LNCaP clone FGC (cell line): ENCODE measurements around the gene BEX2.
A peak's percentile ranks its signal among the peaks of the same experiment; 100 is the strongest.
"Not testable (repeated sequence)": the region's sequence is repeated elsewhere in the genome, so short reads cannot be mapped to it uniquely, and the experiment has no call there.

Source experiments
- DNase-seq: peaks from one replicate; pipeline ENCODE4 v3.0.0-alpha.2; 2011; ENCODE audit warnings: low read depth
- H3K4me3 ChIP-seq: 2 replicates; pipeline ENCODE4 v1.5.1; 2011; ENCODE audit warnings: mild to moderate bottlenecking, low read depth, low read length, control low read depth
- CTCF ChIP-seq: IDR thresholded peaks from 2 replicates; pipeline ENCODE4 v1.5.1; 2012; ENCODE audit warnings: mild to moderate bottlenecking; ENCODE audit not compliant: control insufficient read depth, insufficient read depth; ENCODE audit errors: extremely low read depth

BEX2 gene

DNA sequence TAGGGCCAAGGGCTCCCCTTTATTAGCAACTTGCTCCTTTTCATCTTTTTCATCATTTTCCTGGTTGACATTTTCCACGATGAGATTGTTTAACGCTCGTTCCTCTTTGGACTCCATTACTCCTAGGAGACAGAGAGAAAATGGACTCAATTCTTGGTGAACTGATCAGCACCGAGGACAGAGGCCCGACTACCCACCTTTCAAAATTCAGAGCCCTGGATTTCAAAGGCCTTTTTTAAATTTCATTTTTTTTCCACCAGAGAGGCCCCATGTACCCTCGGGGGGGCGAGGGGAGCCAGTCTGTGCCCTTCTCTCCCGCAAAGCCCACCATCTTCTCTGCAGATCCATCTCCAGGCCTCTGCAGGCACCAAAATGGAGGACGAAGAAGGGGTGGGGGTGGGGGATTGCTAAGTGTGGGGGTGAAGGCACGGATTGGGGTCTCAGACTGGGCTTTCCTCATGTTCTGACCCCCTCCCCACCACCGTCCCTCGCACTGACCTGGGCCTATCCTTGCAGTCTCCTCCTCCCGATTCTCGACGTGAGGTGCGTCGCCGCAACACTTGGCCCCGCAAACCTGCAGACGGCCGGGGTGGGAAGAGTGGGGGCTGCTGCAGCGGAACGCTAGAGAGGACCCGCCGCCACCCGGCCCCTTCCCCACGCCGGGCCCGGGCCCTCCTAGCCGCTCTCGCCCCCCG lies 783 bp downstream of the BEX2 start:
- peak overlapping the region; percentile 74 for H3K4me3 ChIP-seq
- no peak for DNase-seq
- TF ChIP-seq CTCF: no peak

- not testable (repeated sequence) for DNase-seq, H3K4me3 ChIP-seq
Observed at GRCh38 chrX:103305666-103306065, 5.1 kb downstream of the BEX2 start.

GRCh38 chrX:103304705-103305104 lies 6.1 kb downstream of the BEX2 start:
- H3K4me3 ChIP-seq: no peak overlapping the region
- no peak for DNase-seq
- TF ChIP-seq CTCF: no peak

DNA sequence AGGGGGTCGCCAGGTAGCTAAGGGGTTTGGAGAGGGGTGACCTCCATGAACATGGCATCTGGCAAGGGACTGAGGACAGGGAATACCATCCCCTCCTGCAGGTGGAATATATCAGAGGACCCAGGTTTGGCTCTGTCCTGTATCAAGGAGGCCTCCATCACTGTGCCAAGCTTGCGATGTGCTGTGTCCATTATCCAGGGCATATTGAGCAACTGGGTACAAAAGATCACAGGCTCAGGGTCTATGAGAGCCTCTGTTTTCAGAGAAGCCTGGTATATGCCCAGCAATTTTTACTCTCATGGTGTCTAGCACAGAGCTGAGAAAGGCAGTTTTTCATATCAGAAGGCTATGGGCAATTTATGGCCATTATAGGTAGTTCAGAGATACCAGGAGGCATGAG lies 17.7 kb downstream of the BEX2 start:
- TF ChIP-seq CTCF: no peak
- H3K4me3 ChIP-seq: no peak overlapping the region
- DNase-seq: no peak

- TF ChIP-seq CTCF: no peak
- no peak for DNase-seq
- H3K4me3 ChIP-seq: no peak overlapping the region
Observed at GRCh38 chrX:103279624-103280023, 31.2 kb downstream of the BEX2 start.

GRCh38 chrX:103276581-103277002 lies 34.2 kb downstream of the BEX2 start, which contains the start of gene TCEAL5:
Gene TCEAL5 (minus strand): TSS chrX:103276750. CDS start chrX:103274563, 2,187 bp downstream.
- TF ChIP-seq CTCF: no peak
- no peak within 1 kb of the TSS for H3K4me3 ChIP-seq
- DNase-seq: no peak

DNA sequence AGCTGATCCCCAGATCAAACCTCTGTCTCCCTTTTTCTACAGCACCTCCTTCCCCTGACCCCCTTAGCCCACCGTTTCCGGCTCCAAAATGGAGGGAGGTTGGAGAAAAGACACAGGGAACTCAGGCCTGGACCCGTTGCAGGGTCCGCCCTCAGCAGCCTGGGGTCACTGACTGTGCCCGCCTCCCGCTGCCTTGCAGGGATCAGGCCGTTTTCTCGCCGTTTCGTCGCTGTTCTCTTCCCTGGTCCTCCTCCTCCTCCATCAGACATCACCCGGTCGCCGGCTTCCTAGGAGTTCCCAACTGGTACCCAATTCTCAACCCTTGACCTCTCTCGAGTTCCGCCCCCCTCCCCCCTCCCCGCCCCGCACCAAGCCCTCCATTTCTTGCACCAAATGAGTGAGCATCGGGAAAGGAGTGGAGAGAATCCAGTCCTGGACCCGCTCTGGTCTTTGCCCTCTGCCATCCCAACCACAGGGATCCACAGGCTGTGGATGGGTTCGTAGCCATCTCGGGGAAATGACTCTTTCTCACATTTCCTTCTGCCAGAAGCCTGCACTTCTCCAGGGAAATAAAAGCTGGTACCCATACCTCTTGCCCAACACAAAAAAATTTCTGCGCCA lies 34.7 kb downstream of the BEX2 start:
- no peak overlapping the region for H3K4me3 ChIP-seq
- no peak for DNase-seq
- TF ChIP-seq CTCF: no peak
